K562 (cell line): ENCODE measurements around the gene SYNJ2. TPM values are rescaled to one million over a fixed set of nuclear protein-coding genes. Genes with fewer than 3 reads are reported as not detected.

ENCODE experiments used
- ATAC-seq: fragments of 200-7000 bp; cut with Tn5 transposase; 3 replicates; pipeline ENCODE4 v1.9.1; 2020; ENCODE audit warnings: moderate library complexity
- BruUV-seq: library from RNA; stranded (reverse); fragments of 400-500 nt; replicated peaks from 2 replicates; lab custom pipeline; 2021; lab: Mats Ljungman, UMichigan
- CTCF ChIA-PET: fragments of 300-600 bp; formaldehyde crosslinking; extraction: SDS; loops from one replicate; lab custom pipeline; 2021; ENCODE audit warnings: low intra/inter-chr PET ratio; lab: Yijun Ruan, JAX
- POLR2A ChIA-PET: fragments of 300-600, 350-650 bp; sonication (Branson Sonifier 250); formaldehyde crosslinking; extraction: SDS; loops from one replicate; lab custom pipeline; 2021; ENCODE audit warnings: antibody characterized with exemption, inconsistent platforms; lab: Yijun Ruan, JAX
- DNase-seq, 4 experiments: peaks; one replicate each; pipeline versions ENCODE4 v3.0.0 to v3.0.0-alpha.2; 2011 to 2018; ENCODE audit warnings: low spot score in 3 of 4, mixed read lengths in 3 of 4; ENCODE audit errors: extremely low read depth in 1 of 4
- FAIRE-seq: peaks from 2 replicates; lab custom pipeline; 2011; peaks lifted over from hg19 to GRCh38; lab: Jason Lieb, UNC
- H2AFZ ChIP-seq: 2 replicates; pipeline ENCODE4 v1.6.0; 2011; ENCODE audit warnings: low read depth, low read length, control low read depth, inconsistent platforms
- H3K27ac ChIP-seq: fragments of 200-600 bp; 3 replicates; pipeline ENCODE4 v1.8.0; 2011; ENCODE audit warnings: low read depth, mild to moderate bottlenecking, control low read depth, inconsistent platforms, low read length, moderate library complexity, mixed read lengths; ENCODE audit errors: extremely low read depth
- H3K27me3 ChIP-seq, 2 experiments: fragments of 300-600 bp in 1 of 2; 2 replicates in 1 of 2; 3 replicates in 1 of 2; pipeline versions ENCODE4 v1.6.0 to v1.8.0; 2011; ENCODE audit warnings: inconsistent platforms in 2 of 2, low read length in 2 of 2, mild to moderate bottlenecking in 1 of 2, mixed read lengths in 1 of 2, moderate library complexity in 1 of 2; ENCODE audit not compliant: control insufficient read depth in 2 of 2, insufficient read depth in 2 of 2
- H3K36me3 ChIP-seq: fragments of 300-600 bp; 3 replicates; pipeline ENCODE4 v1.8.0; 2011; ENCODE audit warnings: mild to moderate bottlenecking, low read length, inconsistent platforms; ENCODE audit not compliant: control insufficient read depth, insufficient read depth
- H3K4me1 ChIP-seq, 2 experiments: fragments of 200-600 bp in 1 of 2; replicated peaks in 1 of 2; 2 replicates in 1 of 2; 3 replicates in 1 of 2; pipeline versions ENCODE4 v1.5.1 to v1.8.0; 2011; ENCODE audit warnings: inconsistent platforms in 2 of 2, low read length in 2 of 2, mild to moderate bottlenecking in 1 of 2, mixed read lengths in 1 of 2, moderate library complexity in 1 of 2; ENCODE audit not compliant: control insufficient read depth in 2 of 2, insufficient read depth in 2 of 2
- H3K4me2 ChIP-seq: 2 replicates; pipeline ENCODE4 v1.6.1; 2011; ENCODE audit warnings: low read length, control low read depth, inconsistent platforms, mixed read lengths; ENCODE audit not compliant: insufficient read depth
- H3K4me3 ChIP-seq: fragments of 200-600 bp; sonication (generic), shearing (Covaris generic); 2 replicates; pipeline ENCODE4 v1.5.1; 2016; ENCODE audit warnings: control low read depth, inconsistent platforms
- H3K79me2 ChIP-seq: fragments of 200-600 bp; 3 replicates; pipeline ENCODE4 v1.8.0; 2011; ENCODE audit warnings: low read length, inconsistent platforms; ENCODE audit not compliant: control insufficient read depth, insufficient read depth
- H3K9ac ChIP-seq, 2 experiments: 2 replicates each; pipeline versions ENCODE4 v1.6.0 to v1.6.1; 2011; ENCODE audit warnings: low read depth in 2 of 2, low read length in 2 of 2, control low read depth in 1 of 2, inconsistent platforms in 1 of 2, mild to moderate bottlenecking in 1 of 2, mixed read lengths in 1 of 2; ENCODE audit not compliant: insufficient read depth in 1 of 2
- H3K9me1 ChIP-seq: one replicate; pipeline ENCODE4 v1.6.0; 2011; ENCODE audit warnings: inconsistent platforms, mild to moderate bottlenecking, low read length, moderate library complexity; ENCODE audit not compliant: control insufficient read depth, insufficient read depth
- H3K9me3 ChIP-seq: replicated peaks from 2 replicates; pipeline ENCODE4 v1.5.1; 2011; ENCODE audit warnings: low read depth, low read length, inconsistent platforms; ENCODE audit not compliant: control insufficient read depth, insufficient read depth
- H4K20me1 ChIP-seq: replicated peaks from 2 replicates; pipeline ENCODE4 v1.6.1; 2011; ENCODE audit warnings: low read length, inconsistent platforms, mixed read lengths; ENCODE audit not compliant: control insufficient read depth, insufficient read depth
- BCLAF1 ChIP-seq, 2 experiments: fragments of 450-650 bp in 1 of 2; IDR thresholded peaks; 2 replicates each; pipeline ENCODE4 v1.6.1; 2011 to 2017; ENCODE audit warnings: low read depth in 2 of 2, antibody characterized with exemption in 1 of 2, borderline replicate concordance in 1 of 2, low read length in 1 of 2, mild to moderate bottlenecking in 1 of 2, mixed read lengths in 1 of 2; ENCODE audit not compliant: control insufficient read depth in 1 of 2
- BRF1 ChIP-seq: IDR thresholded peaks from 3 replicates; pipeline ENCODE4 v1.6.1; 2011; ENCODE audit warnings: borderline replicate concordance, mild to moderate bottlenecking; ENCODE audit not compliant: insufficient read length; ENCODE audit errors: extremely low read depth
- CHD1 ChIP-seq: fragments of 200-600 bp; sonication (generic); IDR thresholded peaks from one replicate; pipeline ENCODE4 v1.6.1; 2012; ENCODE audit warnings: mild to moderate bottlenecking, moderate library complexity, low read length, inconsistent platforms
- ELK3 ChIP-seq: fragments of 450-650 bp; formaldehyde crosslinking; IDR thresholded peaks from 2 replicates; pipeline ENCODE4 v1.4.0; 2020; ENCODE audit warnings: mild to moderate bottlenecking
- HNRNPL ChIP-seq: fragments of 200-400 bp; formaldehyde crosslinking; IDR thresholded peaks from 2 replicates; pipeline ENCODE4 v1.6.1; 2017; ENCODE audit warnings: low read depth, mild to moderate bottlenecking, low read length
- KDM1A ChIP-seq, 2 experiments: fragments of 450-650 bp; IDR thresholded peaks; 2 replicates each; pipeline ENCODE4 v1.6.1; 2016; ENCODE audit warnings: mild to moderate bottlenecking in 2 of 2
- NR3C1 ChIP-seq: sonication (generic); formaldehyde crosslinking; IDR thresholded peaks from 2 replicates; pipeline ENCODE4 v1.8.1; 2022; ENCODE audit warnings: missing genetic modification reagents
- PHF20 ChIP-seq: fragments of 450-650 bp; IDR thresholded peaks from 2 replicates; pipeline ENCODE4 v1.6.1; 2018; ENCODE audit not compliant: partially characterized antibody
- TCF15 ChIP-seq: fragments of 250-450 bp; sonication (Bioruptor Pico); IDR thresholded peaks from 2 replicates; pipeline ENCODE4 v1.8.0; 2022; ENCODE audit warnings: moderate library complexity, mild to moderate bottlenecking, inconsistent platforms
- VEZF1 ChIP-seq: fragments of 200-800 bp; sonication (Bioruptor generic); IDR thresholded peaks from 2 replicates; pipeline ENCODE4 v1.6.1; 2017; ENCODE audit warnings: missing genetic modification characterization, missing compliant biosample characterization
- ZNF12 ChIP-seq: sonication (generic); formaldehyde crosslinking; IDR thresholded peaks from 2 replicates; pipeline ENCODE4 v1.4.0; 2020; ENCODE audit warnings: mild to moderate bottlenecking, missing genetic modification reagents
- ZNF23 ChIP-seq: fragments of 250-450 bp; sonication (Bioruptor Pico); IDR thresholded peaks from 2 replicates; pipeline ENCODE4 v1.4.0; 2020; ENCODE audit warnings: mild to moderate bottlenecking
- ZNF398 ChIP-seq: fragments of 250-450 bp; sonication (Bioruptor Pico); IDR thresholded peaks from 2 replicates; pipeline ENCODE4 v1.8.0; 2021; ENCODE audit warnings: moderate library complexity, mild to moderate bottlenecking, inconsistent platforms
- WGBS: fragments of 100-300 bp; shearing (Covaris generic); methylation state at CpG from one replicate; pipeline ENCODE4 v1.1.6; 2016; ENCODE audit warnings: low coverage, mixed read lengths; ENCODE audit not compliant: insufficient coverage; ENCODE audit errors: missing lambda C conversion rate; 5-methylcytosine and 5-hydroxymethylcytosine counted together
- in situ Hi-C: fragments of 300-500 bp; cut with MboI; formaldehyde crosslinking; loops from 4 replicates; pipeline ENCODE4 v1.15.0; 2018; ENCODE audit warnings: inconsistent platforms, mixed read lengths
- intact Hi-C: fragments of 100-400 bp; cut with micrococcal nuclease; formaldehyde crosslinking; loops from 2 replicates; pipeline ENCODE4 v1.14.2; 2022
- polyA plus RNA-seq, 8 experiments: library from polyadenylated mRNA; depleted of rRNA in 4 of 8; stranded (reverse) in 5 of 8; unstranded in 3 of 8; fragments of >200 nt; fragmentation: Nextera tagmentation in 2 of 8; fragmentation: Illumina TruSeq in 1 of 8; extraction: Ambion mirVana in 2 of 8; extraction: Trizol in 1 of 8; gene quantifications; 2 replicates each; pipeline versions ENCODE4 v1.2.1 to v1.2.3, GENCODE V29; 2011 to 2014; ENCODE audit warnings: inconsistent platforms in 1 of 8, missing spikeins in 1 of 8
- total RNA-seq, 7 experiments: library from RNA; depleted of rRNA in 6 of 7; stranded (reverse); fragments of >200 nt in 6 of 7; fragmentation: Illumina TruSeq in 2 of 7; extraction: Trizol in 2 of 7; gene quantifications; 2 replicates each; pipeline versions ENCODE4 v1.2.1 to v1.2.3, GENCODE V29; 2011 to 2021; ENCODE audit warnings: low replicate concordance in 1 of 7

The SYNJ2 gene
- total and polyA plus RNA-seq, 9 of the 15 experiments (the other 6 are each of a cell fraction or from before 2014, with no cell fraction given): 3.0 to 27.7 (median 17.8) TPM

GRCh38 chr6:158029668-158030230, 48.1 kb downstream of the SYNJ2 start:
- Histone ChIP-seq H3K36me3 (peaks cover 20% of the 10 kb centered on the region; the same call in 1 of the 3 replicates), H3K9me1 (peaks cover 3% of the 10 kb centered on the region), H3K27ac (no peak overlapping the region), H2AFZ (no peak overlapping the region), H3K79me2 (peaks cover 8% of the 10 kb centered on the region; the same call in 1 of the 3 replicates), H3K9ac (no peak overlapping the region), H3K4me3 (no peak overlapping the region), H3K9me3 (no peaks in the 10 kb centered on the region), H3K4me1 (peaks cover 32 to 54% of the 10 kb centered on the region in 2 experiments), H4K20me1 (peaks cover 8% of the 10 kb centered on the region; the same call in 1 of the 2 replicates), H3K4me2 (no peak overlapping the region), H3K27me3 (no peaks in the 10 kb centered on the region)
- intact Hi-C loops (loop anchor here (5.0 kb wide), 1 partner anchor 43 kb away; no protein-coding TSS in a partner anchor), in situ Hi-C loops (no loop called here)
- WGBS: 87% methylated on average over 10 of the region's 10 CpGs
- no peak for ATAC-seq
- no TSS peak for BruUV-seq
- no peak for DNase-seq
- POLR2A ChIA-PET: interaction anchor here (0.5 kb wide), 1 partner anchor 411 kb away, joined by 4 read pairs; no protein-coding TSS in a partner anchor
- no peak for FAIRE-seq
- CTCF ChIA-PET: no interaction called here
- TF ChIP-seq BCLAF1 (IDR thresholded peaks at IDR 0.05; ENCODE audit: borderline replicate concordance in 1 of 2, control insufficient read depth in 1 of 2, low read depth in 2 of 2, low read length in 1 of 2) (no peak), CHD1 (no peak), TCF15 (no peak), BRF1 (no peak), VEZF1 (CRISPR knock-in tag) (no peak), ELK3 (CRISPR knock-in tag) (no peak), NR3C1 (CRISPR knock-in tag) (no peak), HNRNPL (no peak), ZNF398 (CRISPR knock-in tag) (no peak), KDM1A (IDR thresholded peaks at IDR 0.05) (peak; percentile 59 to 71; a peak in 3 of 4 replicates), ZNF12 (CRISPR knock-in tag) (no peak), PHF20 (peak; percentile 28), ZNF23 (CRISPR knock-in tag) (no peak)
